Measurements from ENCODE around the gene SUV39H2. TPM values are rescaled to one million over a fixed set of nuclear protein-coding genes. Genes with fewer than 3 reads are reported as not detected.

SUV39H2 gene
- polyA plus RNA-seq, 1 donor (not counting 4 experiments of a cell fraction or from before 2014, with no cell fraction given): 11.8 TPM

DNA sequence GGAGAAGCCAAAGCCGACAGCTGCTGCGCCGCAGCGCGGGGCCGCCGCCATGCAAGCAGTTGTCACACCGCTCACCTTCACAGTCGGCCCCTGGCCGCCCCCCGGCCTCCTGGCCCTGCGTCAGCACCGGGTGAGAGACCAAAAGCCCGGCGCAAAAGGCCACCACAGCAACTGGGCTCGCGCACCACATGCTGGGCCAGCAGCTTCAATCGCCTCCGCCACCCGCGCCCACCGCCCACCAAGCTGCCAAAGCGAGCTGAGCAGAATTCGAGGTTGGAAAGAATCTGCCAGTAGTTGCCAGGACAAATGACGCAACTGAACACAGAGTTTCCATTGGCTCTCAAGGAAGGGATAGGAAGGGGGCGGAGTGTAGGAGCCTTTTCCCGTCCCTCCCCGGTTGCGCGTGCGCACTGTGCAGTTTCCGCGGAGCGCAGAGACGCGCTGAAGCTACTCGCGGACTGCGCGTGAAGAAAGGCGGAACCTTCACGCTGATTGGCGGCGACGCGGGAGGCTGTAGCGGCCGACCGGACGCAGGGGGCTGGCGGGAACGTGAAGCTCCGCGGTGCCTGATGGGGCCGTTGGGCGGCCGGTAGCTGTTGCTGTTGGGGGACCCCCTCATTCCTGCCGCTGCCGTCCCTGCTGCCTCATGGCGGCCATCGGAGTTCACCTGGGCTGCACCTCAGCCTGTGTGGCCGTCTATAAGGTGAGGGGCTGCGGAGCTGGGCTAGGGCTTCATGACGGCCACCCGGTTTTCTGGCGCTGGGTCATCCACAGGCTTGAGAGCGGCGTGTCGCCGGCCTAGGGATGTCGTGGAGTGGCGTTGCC lies 40.7 kb upstream of the SUV39H2 start, which contains the start of the genes CDNF, HSPA14 and MSANTD7:
Gene CDNF, minus strand, starts transcription at position 281 of the 825 bp plus-strand sequence. Its CDS starts 91 bp downstream, at position 190.
Gene HSPA14, plus strand, starts transcription at position 550 of the 825 bp plus-strand sequence. Its CDS starts 97 bp downstream, at position 647.
Gene MSANTD7, plus strand, starts transcription at position 550 of the 825 bp plus-strand sequence. CDS start 3,979 bp downstream, outside the sequence.
- dilution Hi-C loops (cut with MboI; ENCODE audit: extremely low pct_ligation_motif_present, low sequenced_read_pairs): no loop called here

GRCh38 chr10:14838582-14839304 lies 39.9 kb upstream of the SUV39H2 start:
- Histone ChIP-seq H3K4me1 (ENCODE audit: control insufficient read depth, extremely low read depth, insufficient read depth, low read length) (peaks cover 12% of the 10 kb centered on the region), H3K4me3 (ENCODE audit: control insufficient read depth in 2 of 3, extremely low read depth in 1 of 3, insufficient read depth in 2 of 3, low read depth in 1 of 3, low read length in 3 of 3) (peak overlapping the region; percentile 92 to 98 (median 95)), H4K20me1 (ENCODE audit: control insufficient read depth, extremely low read depth, insufficient read depth, low read length) (no peaks in the 10 kb centered on the region), H3K79me2 (ENCODE audit: control insufficient read depth, insufficient read depth, low read length) (peaks cover 47% of the 10 kb centered on the region), H3K9me3 (ENCODE audit: control insufficient read depth, low read depth, low read length) (no peaks in the 10 kb centered on the region), H2AFZ (ENCODE audit: control insufficient read depth, low read length) (peak overlapping the region; percentile 96), H3K36me3 (ENCODE audit: control insufficient read depth in 2 of 2, extremely low read depth in 1 of 2, insufficient read depth in 2 of 2, low read length in 2 of 2) (peaks cover 12 to 24% of the 10 kb centered on the region in 2 experiments), H3K4me2 (ENCODE audit: control insufficient read depth, extremely low read depth, insufficient read depth, low read depth, low read length) (peak overlapping the region; percentile 89), H3K9me1 (ENCODE audit: control insufficient read depth, extremely low read depth, insufficient read depth, low read length) (no peaks in the 10 kb centered on the region), H3K9ac (ENCODE audit: control insufficient read depth, extremely low read depth, insufficient read depth, low read length) (peak overlapping the region; percentile 96), H3K27me3 (ENCODE audit: control insufficient read depth, extremely low read depth, insufficient read depth, low read length) (no peaks in the 10 kb centered on the region), H3K27ac (ENCODE audit: control insufficient read depth, insufficient read depth, low read length) (peak overlapping the region; percentile 92)
- DNase-seq (ENCODE audit: low read depth, low spot score) (no peak), FAIRE-seq (no peak)
- dilution Hi-C loops (cut with MboI; ENCODE audit: extremely low pct_ligation_motif_present, low sequenced_read_pairs): no loop called here
- TF ChIP-seq, protein P1, sequence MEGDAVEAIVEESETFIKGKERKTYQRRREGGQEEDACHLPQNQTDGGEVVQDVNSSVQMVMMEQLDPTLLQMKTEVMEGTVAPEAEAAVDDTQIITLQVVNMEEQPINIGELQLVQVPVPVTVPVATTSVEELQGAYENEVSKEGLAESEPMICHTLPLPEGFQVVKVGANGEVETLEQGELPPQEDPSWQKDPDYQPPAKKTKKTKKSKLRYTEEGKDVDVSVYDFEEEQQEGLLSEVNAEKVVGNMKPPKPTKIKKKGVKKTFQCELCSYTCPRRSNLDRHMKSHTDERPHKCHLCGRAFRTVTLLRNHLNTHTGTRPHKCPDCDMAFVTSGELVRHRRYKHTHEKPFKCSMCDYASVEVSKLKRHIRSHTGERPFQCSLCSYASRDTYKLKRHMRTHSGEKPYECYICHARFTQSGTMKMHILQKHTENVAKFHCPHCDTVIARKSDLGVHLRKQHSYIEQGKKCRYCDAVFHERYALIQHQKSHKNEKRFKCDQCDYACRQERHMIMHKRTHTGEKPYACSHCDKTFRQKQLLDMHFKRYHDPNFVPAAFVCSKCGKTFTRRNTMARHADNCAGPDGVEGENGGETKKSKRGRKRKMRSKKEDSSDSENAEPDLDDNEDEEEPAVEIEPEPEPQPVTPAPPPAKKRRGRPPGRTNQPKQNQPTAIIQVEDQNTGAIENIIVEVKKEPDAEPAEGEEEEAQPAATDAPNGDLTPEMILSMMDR (optimal IDR thresholded peaks at IDR 0.05 in 1 of 3, IDR thresholded peaks at IDR 0.05 in 1 of 3, conservative IDR thresholded peaks at IDR 0.05 in 1 of 3; ENCODE audit: extremely low read depth in 1 of 3, insufficient read depth in 2 of 3, low read length in 3 of 3): no peak
- no peak for TF ChIP-seq EZH2 (IDR thresholded peaks at IDR 0.05; ENCODE audit: low read length)

More for the DNA sequence above, 40.7 kb upstream of the SUV39H2 start, which contains the start of the genes CDNF, HSPA14 and MSANTD7:
- Histone ChIP-seq H3K79me2 (ENCODE audit: control insufficient read depth, insufficient read depth, low read length) (peaks cover 41% of the 10 kb centered on the region), H4K20me1 (ENCODE audit: control insufficient read depth, extremely low read depth, insufficient read depth, low read length) (no peaks in the 10 kb centered on the region), H3K4me1 (ENCODE audit: control insufficient read depth, extremely low read depth, insufficient read depth, low read length) (peaks cover 12% of the 10 kb centered on the region), H3K27me3 (ENCODE audit: control insufficient read depth, extremely low read depth, insufficient read depth, low read length) (no peaks in the 10 kb centered on the region), H3K9me1 (ENCODE audit: control insufficient read depth, extremely low read depth, insufficient read depth, low read length) (no peaks in the 10 kb centered on the region), H2AFZ (ENCODE audit: control insufficient read depth, low read length) (peak within 1 kb of the TSS; percentile 96), H3K4me2 (ENCODE audit: control insufficient read depth, extremely low read depth, insufficient read depth, low read depth, low read length) (peak within 1 kb of the TSS; percentile 96), H3K9ac (ENCODE audit: control insufficient read depth, extremely low read depth, insufficient read depth, low read length) (peak within 1 kb of the TSS; percentile 96), H3K36me3 (ENCODE audit: control insufficient read depth in 2 of 2, extremely low read depth in 1 of 2, insufficient read depth in 2 of 2, low read length in 2 of 2) (peaks cover 4 to 17% of the 10 kb centered on the region in 2 experiments), H3K4me3 (ENCODE audit: control insufficient read depth in 2 of 3, extremely low read depth in 1 of 3, insufficient read depth in 2 of 3, low read depth in 1 of 3, low read length in 3 of 3) (peak within 1 kb of the TSS; percentile 92 to 98 (median 95)), H3K9me3 (ENCODE audit: control insufficient read depth, low read depth, low read length) (no peaks in the 10 kb centered on the region), H3K27ac (ENCODE audit: control insufficient read depth, insufficient read depth, low read length) (peak within 1 kb of the TSS; percentile 92)
- TF ChIP-seq EZH2 (IDR thresholded peaks at IDR 0.05; ENCODE audit: low read length): no peak
- TF ChIP-seq, protein P1 (optimal IDR thresholded peaks at IDR 0.05 in 1 of 3, IDR thresholded peaks at IDR 0.05 in 1 of 3, conservative IDR thresholded peaks at IDR 0.05 in 1 of 3; ENCODE audit: extremely low read depth in 1 of 3, insufficient read depth in 2 of 3, low read length in 3 of 3): no peak
- FAIRE-seq: peak; percentile 90
- peak; percentile 94 for DNase-seq (ENCODE audit: low read depth, low spot score)
